T-helper 2 cell treated with Interferon-gamma antibody and Interleukin-4, amounts not matched to agents 5 μg/mL and 100 μg/mL, for 36 hours (primary cell): Measurements from ENCODE around the gene YWHAG.
"Not testable (repeated sequence)": the region's sequence is repeated elsewhere in the genome, so short reads cannot be mapped to it uniquely, and the experiment has no call there.

ENCODE experiments used
- DNase-seq: peaks from one replicate; pipeline ENCODE4 v3.0.0; 2021; ENCODE audit warnings: low spot score
- H3K27ac Mint-ChIP-seq: one replicate; pipeline ENCODE4 v1.8.0; 2021; ENCODE audit warnings: mild to moderate bottlenecking, mixed read lengths
- H3K27me3 Mint-ChIP-seq: one replicate; pipeline ENCODE4 v1.8.0; 2021; ENCODE audit warnings: low read depth, mixed read lengths
- H3K36me3 Mint-ChIP-seq: one replicate; pipeline ENCODE4 v1.8.0; 2021; ENCODE audit warnings: low read depth, mixed read lengths
- H3K4me1 Mint-ChIP-seq: one replicate; pipeline ENCODE4 v1.8.0; 2021; ENCODE audit warnings: low read depth, mixed read lengths
- H3K4me3 Mint-ChIP-seq: one replicate; pipeline ENCODE4 v1.8.0; 2022; ENCODE audit warnings: mild to moderate bottlenecking, moderate library complexity, mixed read lengths
- H3K9me3 Mint-ChIP-seq: one replicate; pipeline ENCODE4 v1.8.0; 2021; ENCODE audit warnings: mixed read lengths

Gene YWHAG

GRCh38 chr7:76358481-76359110, at the start of gene YWHAG:
Gene YWHAG (minus strand): TSS chr7:76358991. CDS start chr7:76358808, 183 bp downstream.
- peak within 1 kb of the TSS; percentile 95 for H3K4me3 Mint-ChIP-seq
- DNase-seq, result peak; percentile 88
- peaks cover 32% of the 10 kb centered on the region for H3K4me1 Mint-ChIP-seq
- H3K9me3 Mint-ChIP-seq, result no peaks in the 10 kb centered on the region
- H3K36me3 Mint-ChIP-seq, result peaks cover 35% of the 10 kb centered on the region
- H3K27me3 Mint-ChIP-seq, result no peaks in the 10 kb centered on the region
- peak within 1 kb of the TSS; percentile 99 for H3K27ac Mint-ChIP-seq

- no peaks in the 10 kb centered on the region for H3K9me3 Mint-ChIP-seq
- no peak for DNase-seq
- H3K27me3 Mint-ChIP-seq, result no peaks in the 10 kb centered on the region
- no peak overlapping the region for H3K27ac Mint-ChIP-seq
- no peak overlapping the region for H3K4me3 Mint-ChIP-seq
- no peaks in the 10 kb centered on the region for H3K36me3 Mint-ChIP-seq
- peaks cover 7% of the 10 kb centered on the region for H3K4me1 Mint-ChIP-seq
Measured at GRCh38 chr7:76408121-76408560, 49.4 kb upstream of the YWHAG start.

GRCh38 chr7:76407718-76408117, 48.9 kb upstream of the YWHAG start:
- DNase-seq, result no peak
- H3K36me3 Mint-ChIP-seq, result no peaks in the 10 kb centered on the region
- H3K4me3 Mint-ChIP-seq, result no peak overlapping the region
- no peak overlapping the region for H3K27ac Mint-ChIP-seq
- no peaks in the 10 kb centered on the region for H3K27me3 Mint-ChIP-seq
- H3K4me1 Mint-ChIP-seq, result peaks cover 7% of the 10 kb centered on the region
- H3K9me3 Mint-ChIP-seq, result no peaks in the 10 kb centered on the region

GRCh38 chr7:76405738-76406137, 46.9 kb upstream of the YWHAG start:
- Mint-ChIP-seq H3K36me3 (no peaks in the 10 kb centered on the region), H3K27ac (no peak overlapping the region), H3K4me3 (no peak overlapping the region), H3K4me1 (peaks cover 7% of the 10 kb centered on the region), H3K27me3 (no peaks in the 10 kb centered on the region), H3K9me3 (no peaks in the 10 kb centered on the region)
- no peak for DNase-seq

- Mint-ChIP-seq H3K4me1 (peaks cover 7% of the 10 kb centered on the region), H3K4me3 (no peak overlapping the region), H3K9me3 (no peaks in the 10 kb centered on the region), H3K36me3 (no peaks in the 10 kb centered on the region), H3K27ac (no peak overlapping the region), H3K27me3 (no peaks in the 10 kb centered on the region)
- no peak for DNase-seq
Measured at GRCh38 chr7:76403780-76404494, 45.1 kb upstream of the YWHAG start.

GRCh38 chr7:76403097-76403496, 44.3 kb upstream of the YWHAG start:
- DNase-seq, H3K9me3 Mint-ChIP-seq, H3K27ac Mint-ChIP-seq, H3K27me3 Mint-ChIP-seq, H3K4me1 Mint-ChIP-seq, H3K4me3 Mint-ChIP-seq, H3K36me3 Mint-ChIP-seq: not testable (repeated sequence)

- no peak for DNase-seq
- Mint-ChIP-seq H3K4me3 (no peak overlapping the region), H3K36me3 (no peaks in the 10 kb centered on the region), H3K27me3 (no peaks in the 10 kb centered on the region), H3K9me3 (no peaks in the 10 kb centered on the region), H3K4me1 (peaks cover 13% of the 10 kb centered on the region), H3K27ac (no peak overlapping the region)
Measured at GRCh38 chr7:76400248-76400647, 41.5 kb upstream of the YWHAG start.

- Mint-ChIP-seq H3K27ac (peak overlapping the region; percentile 62), H3K27me3 (no peaks in the 10 kb centered on the region), H3K9me3 (no peaks in the 10 kb centered on the region), H3K4me3 (peak overlapping the region; percentile 77), H3K36me3 (no peaks in the 10 kb centered on the region), H3K4me1 (peaks cover 11% of the 10 kb centered on the region)
- peak; percentile 72 for DNase-seq
Measured at GRCh38 chr7:76397409-76398183, 38.8 kb upstream of the YWHAG start.

GRCh38 chr7:76396864-76397263, 38.1 kb upstream of the YWHAG start:
- Mint-ChIP-seq H3K36me3 (no peaks in the 10 kb centered on the region), H3K9me3 (no peaks in the 10 kb centered on the region), H3K4me3 (peak overlapping the region; percentile 77), H3K27me3 (no peaks in the 10 kb centered on the region), H3K4me1 (peaks cover 14% of the 10 kb centered on the region), H3K27ac (no peak overlapping the region)
- DNase-seq, result no peak

GRCh38 chr7:76395965-76396726, 37.4 kb upstream of the YWHAG start:
- Mint-ChIP-seq H3K4me1 (peaks cover 14% of the 10 kb centered on the region), H3K36me3 (no peaks in the 10 kb centered on the region), H3K9me3 (no peaks in the 10 kb centered on the region), H3K4me3 (no peak overlapping the region), H3K27ac (no peak overlapping the region), H3K27me3 (no peaks in the 10 kb centered on the region)
- DNase-seq, result no peak

GRCh38 chr7:76395605-76395964, 36.8 kb upstream of the YWHAG start:
- not testable (repeated sequence) for H3K27me3 Mint-ChIP-seq, H3K9me3 Mint-ChIP-seq, DNase-seq, H3K36me3 Mint-ChIP-seq, H3K27ac Mint-ChIP-seq, H3K4me3 Mint-ChIP-seq
- H3K4me1 Mint-ChIP-seq, result peaks cover 14% of the 10 kb centered on the region

GRCh38 chr7:76394957-76395356, 36.2 kb upstream of the YWHAG start:
- no peaks in the 10 kb centered on the region for H3K9me3 Mint-ChIP-seq
- H3K27ac Mint-ChIP-seq, result no peak overlapping the region
- H3K4me1 Mint-ChIP-seq, result peaks cover 14% of the 10 kb centered on the region
- no peaks in the 10 kb centered on the region for H3K36me3 Mint-ChIP-seq
- no peak for DNase-seq
- no peaks in the 10 kb centered on the region for H3K27me3 Mint-ChIP-seq
- peak overlapping the region; percentile 6 for H3K4me3 Mint-ChIP-seq

- Mint-ChIP-seq H3K4me3 (peak overlapping the region; percentile 93), H3K4me1 (peaks cover 17% of the 10 kb centered on the region), H3K27ac (peak overlapping the region; percentile 99), H3K36me3 (no peaks in the 10 kb centered on the region), H3K27me3 (no peaks in the 10 kb centered on the region), H3K9me3 (no peaks in the 10 kb centered on the region)
- peak; percentile 92 for DNase-seq
Measured at GRCh38 chr7:76393116-76394031, 34.6 kb upstream of the YWHAG start.
